ENCODE results near the gene GDPD4.
A peak's percentile ranks its signal among the peaks of the same experiment; 100 is the strongest.

Gene GDPD4

DNA sequence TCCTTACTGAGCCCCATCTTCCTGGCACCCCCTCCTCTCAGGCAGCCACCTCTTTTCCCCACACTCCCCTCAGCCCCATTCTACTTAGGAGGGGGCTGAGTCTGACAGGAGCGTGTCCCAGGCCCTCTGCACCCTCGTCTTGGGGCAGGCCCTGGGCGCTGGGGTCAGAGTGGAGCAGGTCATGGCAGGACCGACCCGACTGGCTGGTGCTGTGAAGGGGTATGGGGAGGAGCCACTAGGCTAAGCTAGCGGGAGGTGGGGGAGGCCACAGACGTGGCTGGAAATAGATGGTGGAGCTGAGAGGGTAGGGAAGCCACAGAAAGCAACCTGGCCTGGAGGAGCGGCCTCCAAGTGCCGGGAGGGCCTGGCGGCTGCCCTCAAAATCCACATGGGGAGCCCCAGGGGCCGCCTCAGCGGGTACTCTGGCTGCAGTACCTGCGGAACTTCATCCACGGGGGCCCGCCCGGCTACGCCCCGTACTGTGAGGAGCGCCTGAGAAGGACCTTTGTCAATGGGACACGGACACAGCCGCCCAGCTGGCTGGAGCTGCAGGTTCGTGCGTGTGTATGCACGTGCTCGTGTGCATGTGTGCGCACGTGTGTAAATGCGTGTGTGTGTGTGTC is 111.8 kb downstream of the GDPD4 start:
- no peak for DNase-seq (ENCODE audit: low spot score)

DNA sequence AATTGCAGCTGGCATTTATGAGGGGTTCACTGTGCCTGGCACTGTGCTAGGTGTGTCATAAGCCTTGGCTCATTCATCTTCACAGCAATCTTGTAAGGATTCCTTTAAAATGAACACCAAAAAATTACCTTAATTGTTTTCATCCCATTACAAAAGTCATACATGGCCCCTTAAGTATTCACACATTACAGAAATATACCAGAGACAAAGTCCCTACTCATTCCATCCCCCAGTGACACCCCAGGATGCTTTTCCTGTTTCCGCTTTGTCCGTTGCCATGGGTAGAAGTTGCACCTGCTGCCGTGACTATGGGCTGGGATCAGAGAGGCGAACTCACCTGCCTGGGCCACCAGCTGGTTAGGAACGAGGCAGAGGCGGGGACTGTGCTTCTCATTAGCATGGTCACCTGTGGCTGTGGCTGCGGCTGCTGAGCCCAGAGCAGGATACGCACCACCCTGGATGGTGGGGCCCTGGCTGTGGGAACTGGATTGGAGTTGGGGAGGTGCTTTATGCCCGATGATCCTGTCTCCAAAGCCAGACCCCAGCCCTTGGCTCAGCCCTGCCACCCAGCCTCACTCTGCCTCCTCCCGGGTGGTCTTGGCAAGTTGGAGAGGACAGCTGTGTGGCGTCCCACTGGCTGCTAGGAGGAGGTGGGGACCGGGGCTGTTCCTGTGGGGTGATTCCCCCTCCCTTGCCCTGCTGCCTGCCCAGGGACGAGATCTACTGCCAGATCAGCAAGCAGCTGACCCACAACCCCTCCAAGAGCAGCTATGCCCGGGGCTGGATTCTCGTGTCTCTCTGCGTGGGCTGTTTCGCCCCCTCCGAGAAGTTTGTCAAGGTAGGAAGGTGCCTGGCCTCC is 112.6 kb downstream of the GDPD4 start:
- peak; percentile 51 for DNase-seq (ENCODE audit: low spot score)

DNA sequence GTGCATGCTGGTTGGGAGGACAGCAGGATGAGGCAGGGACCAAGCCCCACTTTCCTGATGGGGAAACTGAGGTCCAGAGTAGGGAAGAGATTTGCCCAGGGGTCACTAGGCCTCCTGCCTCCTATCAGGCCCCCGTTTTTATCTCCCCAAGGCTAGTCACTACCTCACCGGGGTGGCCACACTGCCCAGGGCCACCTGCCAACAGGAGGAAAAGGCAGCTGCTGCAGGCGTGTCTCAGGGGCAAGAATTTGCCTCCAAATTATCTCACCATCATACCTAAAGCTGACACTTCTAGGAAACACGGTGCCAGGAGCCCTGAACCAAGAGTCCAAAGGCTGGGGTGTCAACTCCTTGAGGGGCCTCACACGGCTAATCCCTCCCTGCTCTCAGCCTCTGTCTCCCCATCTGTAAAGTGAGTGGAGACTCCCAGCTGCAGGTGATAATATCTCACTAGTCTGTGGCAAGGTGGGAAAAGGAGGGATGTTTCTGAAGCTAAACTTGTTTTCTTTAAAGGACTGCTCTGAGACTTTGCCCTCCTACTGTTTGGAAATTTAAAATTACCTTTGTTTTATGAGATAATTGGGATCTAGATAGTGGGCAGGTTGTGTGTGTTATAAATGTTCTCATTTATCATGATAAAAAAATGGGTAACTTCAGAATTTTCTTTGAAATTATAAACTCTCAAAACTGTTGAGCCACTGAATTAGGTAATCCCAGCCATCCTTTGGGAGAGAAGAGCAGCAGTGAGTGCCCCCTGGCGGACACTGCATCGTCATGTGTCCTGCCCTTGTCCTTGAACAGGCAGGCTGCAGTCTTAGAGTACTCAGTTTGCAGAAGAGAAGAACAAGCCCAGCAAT is 113.5 kb downstream of the GDPD4 start:
- peak; percentile 93 for DNase-seq (ENCODE audit: low spot score)

DNA sequence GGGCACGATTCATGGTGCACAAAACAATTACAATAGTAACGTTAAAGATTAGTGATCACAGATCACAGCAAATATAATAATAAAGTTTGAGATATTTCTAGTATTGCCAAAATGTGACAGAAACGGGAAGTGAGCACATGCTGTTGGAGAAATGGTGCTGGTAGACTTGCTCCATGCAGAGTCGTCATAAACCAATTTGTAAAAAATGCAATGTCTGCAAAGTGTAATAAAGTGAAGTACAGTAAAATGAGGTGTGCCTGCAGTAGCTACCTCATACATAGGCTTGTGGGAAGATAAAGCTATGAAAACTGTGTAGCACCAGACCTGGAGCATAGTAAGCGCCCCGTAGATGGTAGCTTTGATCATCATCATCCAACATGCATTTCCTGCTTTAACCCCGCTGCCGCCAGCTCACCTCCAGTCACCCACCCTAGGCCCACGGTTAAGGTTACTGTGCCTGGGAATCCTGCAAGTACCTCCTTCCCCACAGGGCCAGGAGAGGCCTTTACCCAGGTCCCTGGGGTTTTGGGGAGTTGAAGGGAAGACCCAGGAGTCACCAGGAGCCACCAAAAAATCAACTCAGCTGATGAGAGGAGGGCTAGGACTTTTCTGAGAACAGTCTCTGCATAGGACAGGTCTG is 114.3 kb downstream of the GDPD4 start:
- DNase-seq (ENCODE audit: low spot score), result no peak

DNA sequence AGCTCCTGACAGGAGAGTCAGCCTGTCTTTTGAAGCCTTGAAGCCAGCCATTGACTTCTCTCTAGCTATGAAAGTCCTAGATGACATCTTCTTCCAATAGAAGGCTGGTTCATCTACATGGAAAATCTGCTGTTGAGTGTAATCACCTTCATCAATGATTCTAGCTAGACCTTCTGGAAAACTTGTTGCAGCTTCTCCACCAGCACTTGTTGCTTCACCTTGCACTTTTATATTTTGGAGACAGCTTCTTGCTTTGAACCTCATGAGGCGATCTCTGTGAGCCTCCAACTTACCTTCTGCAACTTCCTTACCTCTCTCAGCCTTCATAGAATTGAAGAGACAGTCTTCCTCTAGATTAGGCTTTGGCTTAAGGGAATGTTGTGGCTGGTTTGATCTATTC is 115.2 kb downstream of the GDPD4 start:
- DNase-seq (ENCODE audit: low spot score), result no peak

DNA sequence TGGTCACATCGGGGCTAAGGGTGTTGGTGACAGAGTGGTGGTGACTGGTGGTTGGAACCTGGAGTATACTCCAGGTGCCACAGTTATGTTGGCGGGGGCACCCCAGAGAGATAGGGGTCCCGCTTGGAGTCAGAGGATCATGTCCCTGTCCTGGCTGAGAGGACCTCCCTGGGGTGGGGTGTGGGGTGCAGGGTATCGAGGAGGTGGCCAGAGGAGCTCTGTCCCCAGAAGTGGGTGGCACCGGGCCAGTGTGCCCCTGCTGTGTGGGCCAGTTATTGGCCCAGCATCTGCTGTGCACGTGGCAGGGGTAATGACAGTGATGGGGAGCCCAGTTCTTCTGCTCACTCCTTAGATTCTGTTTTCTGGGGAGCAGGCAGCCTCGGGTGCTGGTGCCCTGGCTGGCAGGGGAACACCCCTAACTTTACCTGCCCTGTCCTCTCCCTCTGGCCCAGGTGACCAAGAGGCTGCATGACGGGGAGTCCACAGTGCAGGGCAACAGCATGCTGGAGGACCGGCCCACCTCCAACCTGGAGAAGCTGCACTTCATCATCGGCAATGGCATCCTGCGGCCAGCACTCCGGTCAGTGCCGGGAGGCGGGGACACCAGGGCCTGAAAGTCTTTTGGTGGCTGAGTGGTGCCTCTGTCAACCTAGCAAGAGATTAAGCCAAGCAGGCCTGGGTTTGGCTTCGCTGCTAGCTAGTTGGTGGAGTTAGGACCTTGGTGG is 117.2 kb downstream of the GDPD4 start:
- no peak for DNase-seq (ENCODE audit: low spot score)

DNA sequence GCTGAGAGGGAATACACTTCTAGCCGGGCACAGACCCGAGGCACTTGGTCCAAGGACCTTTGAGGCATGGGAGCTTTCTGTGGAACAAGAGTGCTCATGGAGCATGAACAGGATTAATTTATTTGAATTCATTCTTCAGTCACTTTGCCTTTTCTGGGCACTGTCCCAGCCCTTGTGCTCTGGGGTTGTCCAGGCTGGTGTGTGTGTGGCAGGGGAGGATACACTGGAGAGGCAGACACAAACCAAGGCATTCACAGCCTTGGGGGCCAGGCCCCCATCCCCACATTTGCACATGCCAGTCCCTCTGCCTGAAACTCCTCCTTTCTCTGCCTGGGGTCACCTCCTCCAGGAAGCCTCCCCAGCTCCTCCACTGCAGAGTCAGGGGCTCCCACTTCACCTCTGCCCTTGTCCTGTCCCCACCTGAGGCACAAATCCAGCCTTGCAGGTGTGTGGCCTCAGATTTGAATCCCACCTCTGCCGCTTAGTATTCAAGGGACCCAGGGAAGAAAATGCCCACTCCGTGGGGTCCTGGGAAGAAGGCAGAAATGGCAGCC is 118.0 kb downstream of the GDPD4 start:
- no peak for DNase-seq (ENCODE audit: low spot score)

DNA sequence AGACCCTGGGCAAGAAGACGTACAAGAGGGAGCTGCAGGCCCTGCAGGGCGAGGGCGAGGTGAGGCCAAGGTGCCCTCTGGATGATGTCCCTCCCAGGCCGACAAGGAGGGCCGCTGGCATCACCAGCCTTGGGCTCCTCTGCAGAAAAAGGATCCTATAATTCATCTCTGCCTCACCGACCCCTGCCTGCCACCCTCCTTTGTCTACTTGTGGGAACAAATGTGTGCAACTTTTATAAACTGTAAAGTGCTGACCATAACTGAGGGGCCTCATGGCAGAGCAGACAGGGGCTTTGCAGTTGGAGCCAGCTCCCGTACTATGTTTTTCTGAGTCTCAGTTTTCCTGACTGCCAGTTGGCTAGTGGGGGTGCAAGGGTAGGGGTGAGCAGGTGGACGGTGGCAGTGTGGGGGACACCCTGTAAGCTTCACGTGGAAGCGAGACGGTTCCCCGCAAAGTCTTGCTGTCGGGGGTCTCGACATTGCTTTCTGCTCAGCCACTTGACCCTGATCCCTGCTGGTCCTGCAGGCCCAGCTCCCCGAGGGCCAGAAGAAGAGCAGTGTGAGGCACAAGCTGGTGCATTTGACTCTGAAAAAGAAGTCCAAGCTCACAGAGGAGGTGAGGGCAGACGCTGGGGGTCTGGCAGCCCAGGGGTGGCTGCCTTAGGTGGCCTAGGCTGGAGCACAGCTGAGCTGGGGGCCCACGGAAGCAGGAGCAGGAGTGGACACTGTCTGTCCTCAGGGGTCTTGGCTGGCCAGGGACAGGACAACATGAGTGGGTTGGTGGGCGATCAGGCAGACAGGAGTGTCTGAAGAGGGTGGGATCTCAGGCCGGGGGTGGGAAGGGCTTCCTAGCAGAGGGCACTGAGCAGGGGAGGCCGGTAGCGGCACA is 118.7 kb downstream of the GDPD4 start:
- no peak for DNase-seq (ENCODE audit: low spot score)

DNA sequence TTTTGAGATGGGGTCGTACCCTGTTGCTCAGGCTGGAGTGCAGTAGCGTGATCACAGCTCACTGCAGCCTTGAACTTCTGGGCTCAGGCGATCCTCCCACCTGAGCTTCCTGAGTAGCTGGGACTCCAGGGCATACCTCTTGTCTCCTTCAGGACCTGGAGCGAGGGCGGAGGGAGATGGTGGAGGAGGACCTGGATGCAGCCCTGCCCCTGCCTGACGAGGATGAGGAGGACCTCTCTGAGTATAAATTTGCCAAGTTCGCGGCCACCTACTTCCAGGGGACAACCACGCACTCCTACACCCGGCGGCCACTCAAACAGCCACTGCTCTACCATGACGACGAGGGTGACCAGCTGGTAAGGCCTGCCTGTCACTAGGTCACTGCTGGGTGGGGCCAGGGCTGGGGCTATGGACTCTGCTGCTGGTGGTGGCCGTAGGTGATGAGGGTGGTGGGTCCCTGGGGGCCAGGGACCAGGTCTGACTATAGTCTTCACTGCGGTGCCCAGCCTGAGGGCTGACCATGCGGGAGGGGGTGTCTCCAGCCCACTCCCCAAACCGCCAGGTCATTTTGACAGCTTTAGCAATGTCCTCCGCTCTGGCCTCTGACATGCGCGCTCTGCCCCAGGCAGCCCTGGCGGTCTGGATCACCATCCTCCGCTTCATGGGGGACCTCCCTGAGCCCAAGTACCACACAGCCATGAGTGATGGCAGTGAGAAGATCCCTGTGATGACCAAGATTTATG is 119.5 kb downstream of the GDPD4 start:
- no peak for DNase-seq (ENCODE audit: low spot score)

DNA sequence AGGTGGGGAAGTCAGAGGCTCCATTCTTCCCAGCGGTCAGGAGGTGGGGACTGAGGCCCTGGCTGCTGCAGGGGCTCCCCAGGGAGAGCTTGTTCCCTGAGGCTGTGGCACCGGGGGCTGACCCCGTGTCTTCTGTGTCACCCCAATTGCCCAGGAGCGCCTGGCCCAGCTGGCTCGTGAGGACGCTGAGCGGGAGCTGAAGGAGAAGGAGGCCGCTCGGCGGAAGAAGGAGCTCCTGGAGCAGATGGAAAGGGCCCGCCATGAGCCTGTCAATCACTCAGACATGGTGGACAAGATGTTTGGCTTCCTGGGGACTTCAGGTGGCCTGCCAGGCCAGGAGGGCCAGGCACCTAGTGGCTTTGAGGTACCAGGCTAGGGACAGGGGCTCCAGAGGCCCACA is 120.3 kb downstream of the GDPD4 start:
- no peak for DNase-seq (ENCODE audit: low spot score)

DNA sequence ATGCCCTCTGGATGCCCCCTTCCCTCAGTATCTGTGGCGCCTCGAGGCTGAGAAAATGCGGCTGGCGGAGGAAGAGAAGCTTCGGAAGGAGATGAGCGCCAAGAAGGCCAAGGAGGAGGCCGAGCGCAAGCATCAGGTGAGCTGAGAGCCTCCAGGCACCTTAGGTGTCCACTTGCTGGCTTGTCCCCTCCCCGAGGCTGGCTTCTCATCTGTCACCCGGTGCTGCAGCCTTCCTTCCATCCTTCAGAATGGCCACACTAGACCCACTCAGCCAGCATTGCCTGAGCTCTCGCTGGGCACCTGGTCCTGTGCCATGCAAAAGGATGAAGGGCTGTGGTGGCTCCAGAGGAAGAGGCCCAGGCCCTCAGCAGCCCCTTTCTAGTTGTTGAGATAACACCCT is 121.1 kb downstream of the GDPD4 start:
- no peak for DNase-seq (ENCODE audit: low spot score)

DNA sequence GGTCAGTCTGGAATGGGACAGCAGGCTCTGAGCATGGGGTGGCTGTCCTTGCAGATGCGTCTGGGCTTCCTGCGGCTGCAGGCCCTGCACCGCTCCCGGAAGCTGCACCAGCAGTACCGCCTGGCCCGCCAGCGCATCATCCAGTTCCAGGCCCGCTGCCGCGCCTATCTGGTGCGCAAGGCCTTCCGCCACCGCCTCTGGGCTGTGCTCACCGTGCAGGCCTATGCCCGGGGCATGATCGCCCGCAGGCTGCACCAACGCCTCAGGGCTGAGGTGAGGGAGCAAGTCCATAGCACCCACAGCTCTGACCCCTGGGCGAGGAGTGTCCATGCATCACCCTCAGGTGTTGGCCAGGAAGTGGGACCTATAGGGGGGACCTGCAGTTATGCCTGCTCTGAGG is 121.8 kb downstream of the GDPD4 start:
- DNase-seq (ENCODE audit: low spot score), result no peak

DNA sequence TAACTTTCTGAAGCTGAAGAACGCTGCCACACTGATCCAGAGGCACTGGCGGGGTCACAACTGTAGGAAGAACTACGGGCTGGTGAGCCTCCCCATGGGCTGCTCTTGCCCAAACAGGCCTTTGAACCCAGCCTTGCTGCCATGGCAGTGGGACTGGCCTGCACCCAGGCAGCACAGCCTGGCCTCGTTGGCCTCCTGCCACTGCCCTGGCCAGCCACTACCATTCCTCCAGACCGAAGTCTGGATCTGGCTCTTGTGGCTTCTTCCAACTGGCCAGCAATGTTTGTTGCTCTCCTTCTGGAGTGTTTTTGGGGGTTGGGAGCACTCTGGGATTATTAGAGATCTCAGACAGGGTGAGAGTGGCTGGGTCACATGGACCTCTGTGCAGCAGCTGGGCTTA is 122.4 kb downstream of the GDPD4 start:
- DNase-seq (ENCODE audit: low spot score), result no peak

DNA sequence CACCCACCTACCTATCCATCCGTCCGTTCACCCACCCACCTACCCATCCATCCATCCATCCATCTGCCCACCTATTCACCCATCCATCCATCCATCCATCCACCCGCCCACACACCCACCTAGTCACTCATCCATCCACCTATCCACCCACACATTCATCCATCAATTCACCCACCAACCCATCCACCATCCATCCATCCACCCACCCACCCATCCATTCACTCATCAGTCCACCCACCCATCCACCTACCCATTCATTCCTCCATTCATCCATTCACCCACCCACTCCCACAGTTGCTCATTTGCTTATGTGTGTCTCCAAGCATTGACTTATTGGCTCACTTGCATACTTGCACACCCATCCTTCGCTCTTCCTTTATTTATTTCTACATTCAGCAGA is 123.3 kb downstream of the GDPD4 start:
- no peak for DNase-seq (ENCODE audit: low spot score)

DNA sequence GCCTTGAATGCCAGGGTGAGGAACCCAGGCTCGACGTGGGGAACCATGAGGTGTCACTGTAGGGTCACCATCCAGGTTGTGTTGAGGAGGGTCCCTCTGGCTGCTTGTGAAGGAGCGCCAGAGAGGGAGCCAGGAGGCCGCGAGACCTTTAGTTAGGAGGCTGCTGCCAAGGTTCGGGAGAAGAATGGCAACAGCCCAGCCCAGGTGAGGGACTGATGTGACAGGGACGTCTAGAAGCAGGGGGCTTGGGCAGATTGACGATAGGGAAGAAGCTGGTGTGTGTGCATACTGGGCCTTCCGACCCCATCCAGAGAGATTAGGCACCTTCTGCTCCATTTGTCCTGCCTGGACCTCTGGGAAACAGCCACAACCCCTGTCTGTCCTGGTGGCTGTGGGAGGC is 124.5 kb downstream of the GDPD4 start:
- no peak for DNase-seq (ENCODE audit: low spot score)

DNA sequence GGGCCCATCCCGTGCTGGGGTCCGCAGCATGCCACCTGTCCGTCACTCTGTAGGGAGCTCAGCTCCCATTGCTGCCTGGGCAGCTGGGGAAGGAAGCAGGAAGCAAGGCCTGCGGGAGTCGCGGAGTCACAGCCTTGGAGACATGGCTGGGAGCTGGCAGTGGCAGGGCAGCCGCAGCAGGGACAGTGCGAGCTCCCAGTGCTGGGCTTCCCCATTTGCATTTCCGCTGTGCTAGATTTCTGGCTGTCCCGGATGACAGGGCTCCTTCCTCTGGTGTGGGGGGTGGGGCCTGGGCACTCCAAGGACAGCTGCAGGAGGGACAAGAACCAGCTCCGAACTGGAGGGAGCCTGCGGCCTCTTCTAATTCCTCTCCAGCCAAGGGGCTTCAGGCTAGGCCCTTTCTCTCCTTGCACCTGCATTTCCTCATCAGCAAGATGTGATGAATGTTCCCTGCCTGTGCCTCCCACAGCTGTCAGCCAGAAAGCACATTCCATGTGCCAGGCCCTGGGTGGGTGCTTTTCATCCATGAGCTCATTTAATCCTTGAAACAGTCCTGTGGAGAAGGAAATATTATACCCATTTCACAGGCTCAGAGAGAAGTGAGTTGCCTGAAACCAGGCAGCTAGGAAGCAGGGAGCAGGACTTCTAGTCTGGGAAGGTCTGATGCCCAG is 125.5 kb downstream of the GDPD4 start:
- DNase-seq (ENCODE audit: low spot score), result peak; percentile 77

DNA sequence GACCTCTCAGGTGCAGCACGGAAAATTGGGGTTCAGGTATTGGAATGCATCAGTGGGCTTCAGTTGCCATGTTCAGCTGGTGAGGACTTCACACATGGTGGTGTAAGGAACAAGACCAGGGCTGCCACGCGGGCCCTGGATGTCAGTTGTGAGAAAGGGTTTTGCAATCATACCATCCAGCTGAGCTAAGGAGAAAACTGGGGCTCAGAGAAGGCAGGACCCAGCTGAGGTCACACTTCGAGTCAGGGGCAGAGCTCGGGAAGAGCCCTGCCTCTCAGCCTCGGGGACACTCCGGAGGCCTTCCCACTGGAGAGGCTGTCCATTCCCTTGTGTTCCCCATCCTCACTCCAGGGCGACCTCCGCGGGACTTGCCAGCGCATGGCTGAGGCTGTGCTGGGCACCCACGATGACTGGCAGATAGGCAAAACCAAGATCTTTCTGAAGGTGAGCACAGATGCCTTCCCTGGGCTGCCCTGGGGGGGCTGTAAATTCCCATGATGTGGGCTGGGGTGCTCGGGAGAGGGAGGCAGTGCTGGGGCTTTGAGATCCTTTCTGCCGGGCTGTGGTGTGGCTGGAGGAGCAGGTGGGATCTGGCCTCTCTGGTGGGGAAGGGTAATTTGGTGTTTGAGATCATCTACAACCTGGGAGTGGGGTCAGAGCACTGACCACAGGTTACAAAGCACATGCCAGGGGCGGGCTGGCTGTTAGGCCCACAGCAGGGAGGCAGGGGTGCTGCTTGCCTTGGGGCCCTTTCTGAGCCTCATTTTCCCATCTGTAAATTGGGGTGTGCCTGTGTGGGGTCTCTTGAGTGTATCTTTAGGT is 126.3 kb downstream of the GDPD4 start:
- DNase-seq (ENCODE audit: low spot score), result no peak

DNA sequence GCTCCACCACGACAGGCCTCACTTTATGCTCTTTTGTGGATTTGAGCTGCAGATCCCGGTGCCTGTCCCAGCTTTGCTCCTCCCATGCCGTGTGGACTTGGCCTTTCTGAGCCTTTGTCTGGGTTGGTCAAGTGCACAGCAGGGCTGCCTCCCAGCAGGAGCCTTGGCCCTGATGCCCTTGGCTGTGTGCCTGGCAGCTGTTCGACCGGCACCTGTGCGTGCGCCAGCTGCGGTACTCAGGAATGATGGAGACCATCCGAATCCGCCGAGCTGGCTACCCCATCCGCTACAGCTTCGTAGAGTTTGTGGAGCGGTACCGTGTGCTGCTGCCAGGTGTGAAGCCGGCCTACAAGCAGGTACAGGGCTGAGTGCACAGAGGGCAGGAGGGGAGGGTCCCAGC is 126.9 kb downstream of the GDPD4 start:
- peak; percentile 62 for DNase-seq (ENCODE audit: low spot score)
